Esophagus squamous epithelium (tissue), 5 donors: ENCODE results near the gene MS4A10. TPM values are rescaled to one million over a fixed set of nuclear protein-coding genes. Genes with fewer than 3 reads are reported as not detected.

Experiments used
- DNase-seq: peaks from one replicate; lab custom pipeline; 2025; lab: John Stamatoyannopoulos, UW
- H3K27ac ChIP-seq, 4 donors: fragments of 200-600 bp; sonication (generic); one replicate each; pipeline ENCODE4 v1.5.1; 2016 to 2019; ENCODE audit warnings: mild to moderate bottlenecking in 1 of 4
- H3K27me3 ChIP-seq, 4 donors: fragments of 200-600 bp; sonication (generic); 1 replicate in 3 of 4; 2 replicates in 1 of 4; pipeline versions ENCODE4 v1.5.1 to v1.6.0; 2017 to 2021; ENCODE audit warnings: antibody characterized with exemption in 1 of 4
- H3K36me3 ChIP-seq, 3 donors: fragments of 200-600 bp; sonication (generic); one replicate each; pipeline ENCODE4 v1.5.1; 2016 to 2019
- H3K4me1 ChIP-seq, 3 donors: fragments of 200-600 bp; sonication (generic); one replicate each; pipeline ENCODE4 v1.5.1; 2017 to 2019
- H3K4me3 ChIP-seq, 4 donors: fragments of 200-600 bp; sonication (generic); 1 replicate in 3 of 4; 2 replicates in 1 of 4; pipeline ENCODE4 v1.5.1; 2016 to 2019; ENCODE audit warnings: mild to moderate bottlenecking in 2 of 4, moderate library complexity in 1 of 4
- H3K9me3 ChIP-seq, 3 donors: fragments of 200-600 bp; sonication (generic); one replicate each; pipeline ENCODE4 v1.5.1; 2016 to 2019
- POLR2A ChIP-seq, 4 donors: fragments of 450-650 bp; IDR thresholded peaks; one replicate each; pipeline ENCODE4 v1.6.1; 2017; ENCODE audit warnings: antibody characterized with exemption in 4 of 4, mild to moderate bottlenecking in 4 of 4, moderate library complexity in 3 of 4
- WGBS, 2 donors: methylation state at CpG; one replicate each; pipeline ENCODE4 v1.1.5; 2018; 5-methylcytosine and 5-hydroxymethylcytosine counted together
- intact Hi-C: fragments of 100-400 bp; cut with DNase I; formaldehyde crosslinking; loops from one replicate; pipeline ENCODE4 v1.15.0; 2022
- total RNA-seq, 4 donors: library from RNA; depleted of rRNA; stranded (reverse); fragments of >200 nt; gene quantifications; one replicate each; pipeline ENCODE4 v1.1.0, GENCODE V29; 2016
- TF ChIP-seq, protein P1 (sequence below), 6 experiments: fragments of 450-650 bp in 4 of 6; fragments of 200-600 bp in 2 of 6; sonication (generic) in 2 of 6; IDR thresholded peaks; one replicate each; pipeline ENCODE4 v1.5.1; 2016 to 2019; ENCODE audit warnings: antibody characterized with exemption in 6 of 6, mild to moderate bottlenecking in 4 of 6, moderate library complexity in 4 of 6
- donor health status: DM: yes; HTN: yes; CAD: no.

The MS4A10 gene
- total RNA-seq, 4 donors from 2014 or later: not detected

DNA sequence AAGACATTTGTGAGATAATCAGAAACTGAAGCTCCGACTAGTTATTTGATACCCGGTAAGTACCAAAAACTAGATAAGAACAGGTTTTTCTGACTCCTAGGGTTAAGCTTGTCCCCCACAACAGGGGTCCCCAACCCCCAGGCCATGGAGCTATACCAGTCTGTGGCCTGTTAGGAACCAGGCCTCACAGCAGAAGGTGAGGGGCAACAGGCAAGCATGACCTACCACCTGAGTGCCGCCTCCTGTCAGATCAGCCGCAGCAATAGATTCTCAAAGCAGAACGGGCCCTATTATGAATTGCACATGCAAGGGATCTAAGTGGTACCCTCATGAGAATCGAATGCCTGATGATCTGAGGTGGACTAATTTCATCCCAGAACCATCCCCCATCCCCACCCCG is 1.2 kb upstream of the MS4A10 start:
- no peak for DNase-seq
- Histone ChIP-seq H3K4me1 (peaks cover 0 to 17% (median 8%) of the 10 kb centered on the region in 3 donors), H3K9me3 (no peaks in the 10 kb centered on the region), H3K27me3 (no peaks in the 10 kb centered on the region), H3K27ac (no peak overlapping the region), H3K36me3 (no peaks in the 10 kb centered on the region), H3K4me3 (no peak overlapping the region)
- intact Hi-C loops: no loop called here
- TF ChIP-seq POLR2A (IDR thresholded peaks at IDR 0.05): no peak
- TF ChIP-seq, protein P1, sequence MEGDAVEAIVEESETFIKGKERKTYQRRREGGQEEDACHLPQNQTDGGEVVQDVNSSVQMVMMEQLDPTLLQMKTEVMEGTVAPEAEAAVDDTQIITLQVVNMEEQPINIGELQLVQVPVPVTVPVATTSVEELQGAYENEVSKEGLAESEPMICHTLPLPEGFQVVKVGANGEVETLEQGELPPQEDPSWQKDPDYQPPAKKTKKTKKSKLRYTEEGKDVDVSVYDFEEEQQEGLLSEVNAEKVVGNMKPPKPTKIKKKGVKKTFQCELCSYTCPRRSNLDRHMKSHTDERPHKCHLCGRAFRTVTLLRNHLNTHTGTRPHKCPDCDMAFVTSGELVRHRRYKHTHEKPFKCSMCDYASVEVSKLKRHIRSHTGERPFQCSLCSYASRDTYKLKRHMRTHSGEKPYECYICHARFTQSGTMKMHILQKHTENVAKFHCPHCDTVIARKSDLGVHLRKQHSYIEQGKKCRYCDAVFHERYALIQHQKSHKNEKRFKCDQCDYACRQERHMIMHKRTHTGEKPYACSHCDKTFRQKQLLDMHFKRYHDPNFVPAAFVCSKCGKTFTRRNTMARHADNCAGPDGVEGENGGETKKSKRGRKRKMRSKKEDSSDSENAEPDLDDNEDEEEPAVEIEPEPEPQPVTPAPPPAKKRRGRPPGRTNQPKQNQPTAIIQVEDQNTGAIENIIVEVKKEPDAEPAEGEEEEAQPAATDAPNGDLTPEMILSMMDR (IDR thresholded peaks at IDR 0.05): no peak
- WGBS, 2 donors: 84 to 88% methylated on average over 5 to 7 of the region's 7 CpGs

DNA sequence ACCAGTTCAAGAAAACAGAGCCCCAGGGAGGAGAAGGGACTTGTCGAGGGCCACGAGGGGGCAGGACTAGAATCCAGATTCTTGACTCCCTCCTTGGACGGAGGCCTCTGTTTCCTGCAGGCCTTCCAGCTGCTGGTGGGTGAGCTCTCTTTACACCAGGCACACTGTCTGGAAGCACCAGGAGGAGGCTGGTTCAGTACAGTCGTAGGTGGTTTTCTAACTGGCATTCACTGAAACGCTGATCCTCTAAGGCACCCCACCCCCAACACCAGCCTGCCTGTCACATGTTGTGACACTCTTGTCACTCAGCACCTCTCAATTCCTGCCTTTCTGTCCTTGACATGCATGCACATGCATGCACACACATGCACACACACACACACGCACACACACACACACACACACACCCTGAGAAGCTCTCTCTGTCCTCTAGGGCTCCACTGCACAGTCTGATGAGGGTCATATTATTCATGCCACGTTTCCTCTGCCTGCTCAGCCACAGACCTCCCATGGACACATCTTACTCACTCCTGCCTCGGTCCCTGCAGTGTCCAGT is 751 bp downstream of the MS4A10 start:
- Histone ChIP-seq H3K27ac (no peak overlapping the region), H3K4me1 (peaks cover 0 to 17% (median 8%) of the 10 kb centered on the region in 3 donors), H3K9me3 (no peaks in the 10 kb centered on the region), H3K27me3 (no peaks in the 10 kb centered on the region), H3K36me3 (no peaks in the 10 kb centered on the region), H3K4me3 (no peak overlapping the region)
- TF ChIP-seq, protein P1 (IDR thresholded peaks at IDR 0.05): no peak
- DNase-seq: no peak
- intact Hi-C loops: no loop called here
- 40 to 44% methylated on average over 7 to 8 of the region's 8 CpGs for WGBS, 2 donors

DNA sequence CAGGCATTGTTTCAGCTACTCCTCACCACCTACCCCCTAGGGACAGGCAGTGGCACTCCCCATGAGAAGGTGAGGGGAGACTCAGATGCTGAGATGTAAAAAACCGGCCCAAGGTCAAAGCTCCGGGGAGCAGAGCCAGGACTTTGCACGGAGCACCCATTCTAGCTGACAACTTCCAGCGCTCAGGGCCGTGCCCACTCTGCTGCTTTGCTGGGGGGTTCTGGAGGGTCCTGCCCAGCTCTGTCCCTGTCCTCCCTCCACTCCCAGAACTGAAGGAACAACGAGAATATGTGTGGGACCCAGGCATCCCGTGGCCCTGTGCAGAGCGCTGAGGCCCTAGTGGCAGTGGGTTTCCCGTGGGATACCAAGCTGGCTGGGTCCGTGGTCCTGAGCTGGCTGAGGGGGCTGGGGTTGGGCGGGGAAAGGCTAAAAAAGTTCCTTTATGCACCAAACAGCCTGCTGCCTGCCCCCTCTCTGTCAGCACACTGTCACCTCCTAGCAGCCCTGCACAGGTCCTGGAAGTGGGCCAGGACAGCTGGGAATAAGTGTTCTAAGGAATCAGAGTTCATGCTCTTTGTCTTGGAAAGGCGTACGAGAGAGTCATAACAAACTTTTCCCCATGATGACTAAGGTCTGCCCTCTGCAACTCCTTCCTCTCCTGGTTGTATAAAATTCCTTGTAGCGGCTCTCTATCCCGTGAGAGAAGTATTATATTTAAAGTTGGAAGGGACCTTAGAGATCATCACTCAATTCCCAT is 1.9 kb downstream of the MS4A10 start:
- Histone ChIP-seq H3K27me3 (no peaks in the 10 kb centered on the region), H3K27ac (no peak overlapping the region), H3K36me3 (no peaks in the 10 kb centered on the region), H3K4me3 (no peak overlapping the region), H3K4me1 (peaks cover 0 to 17% (median 8%) of the 10 kb centered on the region in 3 donors), H3K9me3 (no peaks in the 10 kb centered on the region)
- intact Hi-C loops: no loop called here
- TF ChIP-seq POLR2A (IDR thresholded peaks at IDR 0.05): no peak
- TF ChIP-seq, protein P1 (IDR thresholded peaks at IDR 0.05): no peak
- WGBS, 2 donors: 34% methylated on average over 4 of the region's 15 CpGs
- DNase-seq: no peak

DNA sequence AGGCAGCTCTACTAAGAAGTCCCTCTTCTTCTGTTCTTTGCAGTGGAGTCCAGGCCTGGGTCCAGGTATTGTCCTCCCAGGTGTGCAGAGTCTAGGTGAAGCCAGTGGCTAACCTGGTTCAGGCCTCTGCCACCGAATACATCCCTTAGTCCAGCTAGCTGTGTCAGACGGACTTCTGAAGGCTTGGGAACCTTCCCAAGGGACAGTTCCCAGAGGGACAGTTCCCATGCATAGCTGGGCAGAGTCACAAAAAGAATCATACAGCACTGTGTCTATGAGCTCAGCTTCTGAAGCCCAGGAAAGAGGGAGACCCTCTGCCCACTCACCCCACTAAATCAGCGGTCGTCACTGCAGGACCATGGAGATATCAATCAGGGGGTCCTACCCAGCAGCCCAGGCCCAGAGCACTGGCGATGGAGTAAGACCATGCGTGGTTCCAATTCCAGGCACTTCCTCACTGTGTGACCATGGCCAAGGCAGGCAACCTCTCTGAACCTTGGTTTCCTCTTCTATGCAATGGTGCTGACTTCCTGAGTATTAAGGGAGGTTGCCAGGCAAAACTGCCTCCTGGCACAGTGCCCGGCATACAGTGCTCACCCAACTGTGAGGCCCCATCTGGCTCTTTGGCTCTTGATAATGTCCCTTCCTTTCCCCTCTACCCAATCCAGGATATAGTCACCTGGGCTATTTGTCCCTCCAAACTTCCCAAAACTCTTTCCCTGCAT is 3.4 kb downstream of the MS4A10 start:
- Histone ChIP-seq H3K9me3 (no peaks in the 10 kb centered on the region), H3K27ac (no peak overlapping the region), H3K36me3 (no peaks in the 10 kb centered on the region), H3K4me3 (no peak overlapping the region), H3K27me3 (peaks cover 0 to 6% (median 0%) of the 10 kb centered on the region in 4 donors), H3K4me1 (peaks cover 0 to 17% (median 8%) of the 10 kb centered on the region in 3 donors)
- no peak for DNase-seq
- 57 to 79% methylated on average over 3 of the region's 7 CpGs for WGBS, 2 donors
- TF ChIP-seq POLR2A (IDR thresholded peaks at IDR 0.05): no peak
- TF ChIP-seq, protein P1 (IDR thresholded peaks at IDR 0.05): no peak
- intact Hi-C loops: no loop called here

DNA sequence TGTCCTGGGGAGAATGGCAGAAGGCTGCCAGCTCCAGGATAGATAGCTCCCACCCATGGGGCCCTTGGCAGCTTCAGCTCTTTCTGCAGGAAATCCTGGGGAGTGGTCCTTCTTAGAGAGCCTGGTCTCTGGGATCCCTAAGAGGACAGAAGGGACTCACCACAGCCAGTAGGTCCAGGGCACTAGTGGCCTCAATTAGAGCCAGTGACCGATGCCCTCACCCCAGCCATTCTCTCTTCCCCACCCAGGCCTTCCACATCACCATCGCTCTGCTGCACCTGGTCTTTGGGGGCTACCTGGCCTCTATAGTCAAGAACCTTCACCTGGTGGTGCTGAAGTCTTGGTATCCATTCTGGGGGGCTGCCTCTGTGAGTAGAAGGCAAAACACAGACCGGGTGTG is 5.6 kb downstream of the MS4A10 start:
- Histone ChIP-seq H3K27ac (no peak overlapping the region), H3K9me3 (no peaks in the 10 kb centered on the region), H3K4me1 (peaks cover 0 to 12% (median 8%) of the 10 kb centered on the region in 3 donors), H3K36me3 (no peaks in the 10 kb centered on the region), H3K4me3 (no peak overlapping the region), H3K27me3 (peaks cover 0 to 6% (median 0%) of the 10 kb centered on the region in 4 donors)
- no peak for DNase-seq
- intact Hi-C loops: no loop called here
- TF ChIP-seq, protein P1 (IDR thresholded peaks at IDR 0.05): no peak
- no peak for TF ChIP-seq POLR2A (IDR thresholded peaks at IDR 0.05)
- WGBS, 2 donors: 87 to 94% methylated on average over 2 to 3 of the region's 3 CpGs
